Stimulated activated CD8-positive, alpha-beta memory T cell treated with anti-CD3 and anti-CD28 coated beads, Interleukin-12 subunit alpha, Interleukin-12 subunit beta, amount 100 ng/mL, for 24 hours (primary cell): ENCODE measurements around the gene CABP7.

Experiments
- DNase-seq: peaks from one replicate; pipeline ENCODE4 v3.0.0-alpha.2; 2020; ENCODE audit errors: extremely low read depth

CABP7 gene

DNA sequence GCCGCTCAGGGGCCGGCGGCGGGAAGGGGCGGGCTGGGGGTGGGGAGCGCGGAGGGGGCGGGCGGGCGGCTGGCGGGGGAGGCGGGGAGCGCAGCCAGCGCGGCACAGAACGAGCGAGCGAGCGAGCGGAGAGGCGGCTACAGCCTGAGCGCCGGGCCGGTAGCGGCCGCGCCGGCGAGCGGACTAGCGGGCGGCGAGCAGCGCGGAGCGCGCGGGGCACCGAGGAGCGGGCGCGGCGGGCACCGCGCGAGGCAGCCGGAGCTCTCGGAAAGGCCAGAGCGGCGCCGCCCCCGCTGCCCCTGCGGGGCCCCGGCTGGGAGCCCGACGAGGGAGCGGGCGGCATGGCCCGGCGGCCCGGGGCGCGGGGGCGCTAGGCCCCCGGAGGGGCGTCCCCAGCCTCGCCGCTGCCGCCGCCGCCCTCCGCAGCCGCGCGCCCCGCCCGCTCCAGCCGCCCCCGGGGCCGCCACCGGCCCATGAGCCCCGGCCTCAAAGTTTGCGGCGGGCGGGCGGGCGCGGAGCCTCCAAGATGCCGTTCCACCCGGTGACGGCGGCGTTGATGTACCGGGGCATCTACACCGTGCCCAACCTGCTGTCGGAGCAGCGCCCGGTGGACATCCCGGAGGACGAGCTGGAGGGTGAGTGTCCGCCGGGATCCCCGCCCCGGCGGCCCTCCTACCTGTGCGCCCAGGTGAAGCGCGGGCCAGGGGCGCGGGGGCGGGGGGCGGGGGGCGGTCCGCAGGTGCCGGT is at the start of gene CABP7:
Gene CABP7, plus strand, starts transcription at position 105 of the 747 bp plus-strand sequence. Its CDS starts 422 bp downstream, at position 527.
- no peak for DNase-seq

DNA sequence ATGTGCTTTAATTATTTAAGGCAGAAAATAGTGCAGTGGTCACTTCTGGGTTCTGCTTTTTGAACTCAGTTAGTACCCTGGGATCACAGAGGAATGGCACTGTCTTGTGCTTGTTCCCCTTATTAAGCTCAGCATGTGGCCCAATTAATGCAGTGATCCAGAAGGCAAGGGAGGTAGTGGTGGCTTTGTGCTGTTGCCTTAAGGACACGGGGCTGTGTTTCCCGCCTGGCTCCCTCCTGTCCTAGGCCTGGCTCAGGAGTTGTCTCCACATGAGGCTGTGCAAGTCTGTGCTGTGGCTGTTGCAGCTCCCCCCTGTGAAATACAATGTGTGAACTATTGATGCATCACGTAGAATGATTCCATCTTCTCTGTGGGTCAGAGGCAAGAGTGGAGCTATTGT is 49.2 kb upstream of the CABP7 start:
- DNase-seq: no peak

DNA sequence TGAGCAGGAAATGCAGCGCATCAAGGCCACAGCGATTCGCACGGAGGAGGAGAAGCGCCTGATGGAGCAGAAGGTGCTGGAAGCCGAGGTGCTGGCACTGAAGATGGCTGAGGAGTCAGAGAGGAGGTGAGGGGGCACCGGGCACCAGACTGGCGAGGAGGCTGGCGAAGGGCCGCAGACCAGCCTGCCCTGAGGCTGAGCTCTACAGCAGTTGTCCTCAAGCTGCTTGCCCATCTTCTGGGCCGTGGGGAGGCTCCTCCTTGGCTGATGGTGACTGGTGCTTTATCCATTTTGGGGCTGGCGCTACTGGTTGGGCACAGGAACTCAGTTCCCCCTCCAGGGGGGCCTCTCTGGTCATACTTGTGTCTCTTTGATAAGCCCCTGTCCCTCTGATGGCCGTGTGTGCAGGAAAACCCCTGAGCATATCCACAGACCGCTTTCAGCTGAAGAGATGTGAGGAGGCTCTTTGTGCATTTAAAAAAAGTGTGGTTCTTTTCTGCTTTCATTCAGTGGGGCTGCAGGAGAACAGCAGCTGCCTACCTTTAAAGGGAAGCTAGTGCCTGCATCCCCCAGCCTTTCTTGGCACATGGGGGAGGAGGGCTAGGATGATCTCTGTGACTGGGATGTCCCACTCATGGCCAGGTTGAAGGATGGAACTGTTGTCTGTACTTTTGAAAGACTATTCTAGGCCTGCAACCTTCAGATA is 46.3 kb upstream of the CABP7 start:
- no peak for DNase-seq

DNA sequence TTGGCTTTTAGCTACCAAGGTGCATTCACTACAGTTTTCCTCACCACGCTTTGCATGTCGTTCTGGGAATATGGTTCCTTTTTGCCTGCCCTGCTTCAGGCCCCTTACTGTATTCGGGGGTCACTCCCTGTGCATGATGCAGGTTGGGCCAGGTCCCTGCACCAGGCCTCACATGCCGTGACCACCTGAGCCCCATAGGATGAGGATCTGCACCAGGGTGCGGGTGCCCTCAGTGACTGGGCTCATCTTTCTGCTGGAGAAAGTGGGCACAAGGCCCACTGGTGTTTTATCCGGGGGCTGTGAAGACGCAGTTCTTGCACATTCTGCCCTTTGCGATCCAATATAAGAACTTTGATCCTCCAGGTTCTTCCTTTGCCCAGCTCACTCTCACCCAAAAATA is 45.7 kb upstream of the CABP7 start:
- no peak for DNase-seq

DNA sequence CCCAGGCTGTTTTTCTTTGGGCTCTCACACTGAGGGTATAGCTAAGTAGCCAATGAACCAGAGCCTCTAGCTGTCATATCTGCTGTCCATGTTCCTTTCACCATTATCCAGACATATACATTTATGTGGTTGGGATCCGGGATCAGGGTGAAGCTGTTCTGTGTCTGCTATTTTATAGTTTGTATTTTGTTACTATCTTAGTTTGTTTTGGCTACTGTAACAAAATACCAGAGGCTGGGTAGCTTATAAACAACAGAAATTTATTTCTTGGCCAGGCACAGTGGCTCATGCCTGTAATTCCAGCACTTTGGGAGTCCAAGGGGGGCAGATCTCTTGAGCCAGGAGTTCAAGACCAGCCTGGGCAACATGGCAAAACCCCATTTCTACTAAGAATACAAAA is 40.5 kb upstream of the CABP7 start:
- DNase-seq: no peak

DNA sequence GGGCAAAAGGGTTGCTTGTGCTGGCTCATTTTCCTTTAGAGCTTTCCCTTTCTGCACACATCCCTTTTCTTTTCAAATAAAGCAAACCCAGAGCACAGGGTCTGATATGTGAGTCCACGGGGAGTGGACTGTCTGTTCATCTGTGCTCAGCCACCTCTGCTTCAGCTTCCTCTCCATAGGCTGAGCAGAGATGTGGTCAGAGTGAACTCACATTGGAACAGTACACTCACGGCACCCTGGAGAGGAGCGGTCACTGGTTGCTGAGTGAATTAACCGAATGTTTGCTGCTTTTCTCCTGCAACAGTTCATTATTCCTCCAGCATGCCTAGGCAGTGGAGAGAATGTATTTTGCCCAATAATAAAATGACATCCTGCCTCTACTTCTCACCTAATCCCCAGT is 36.3 kb upstream of the CABP7 start:
- DNase-seq: no peak

DNA sequence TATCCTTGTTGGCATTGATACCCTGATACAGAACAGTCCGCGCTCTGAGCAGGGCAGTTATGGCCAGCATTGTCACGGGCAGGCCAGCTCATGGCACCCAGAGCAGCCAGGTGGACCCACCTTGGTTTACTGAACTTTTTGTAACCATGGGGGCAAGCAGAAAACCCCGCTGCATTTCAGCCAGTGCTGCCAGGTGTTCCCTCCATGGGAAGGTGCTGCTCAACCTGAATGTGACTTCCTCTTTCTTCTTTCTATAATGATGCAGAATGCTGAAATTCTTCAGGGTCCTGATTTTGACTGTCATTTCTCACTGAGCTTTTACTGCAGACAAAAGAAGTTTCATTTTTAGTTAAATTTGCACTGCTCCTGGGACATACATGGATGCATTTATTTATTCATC is 35.6 kb upstream of the CABP7 start:
- no peak for DNase-seq

DNA sequence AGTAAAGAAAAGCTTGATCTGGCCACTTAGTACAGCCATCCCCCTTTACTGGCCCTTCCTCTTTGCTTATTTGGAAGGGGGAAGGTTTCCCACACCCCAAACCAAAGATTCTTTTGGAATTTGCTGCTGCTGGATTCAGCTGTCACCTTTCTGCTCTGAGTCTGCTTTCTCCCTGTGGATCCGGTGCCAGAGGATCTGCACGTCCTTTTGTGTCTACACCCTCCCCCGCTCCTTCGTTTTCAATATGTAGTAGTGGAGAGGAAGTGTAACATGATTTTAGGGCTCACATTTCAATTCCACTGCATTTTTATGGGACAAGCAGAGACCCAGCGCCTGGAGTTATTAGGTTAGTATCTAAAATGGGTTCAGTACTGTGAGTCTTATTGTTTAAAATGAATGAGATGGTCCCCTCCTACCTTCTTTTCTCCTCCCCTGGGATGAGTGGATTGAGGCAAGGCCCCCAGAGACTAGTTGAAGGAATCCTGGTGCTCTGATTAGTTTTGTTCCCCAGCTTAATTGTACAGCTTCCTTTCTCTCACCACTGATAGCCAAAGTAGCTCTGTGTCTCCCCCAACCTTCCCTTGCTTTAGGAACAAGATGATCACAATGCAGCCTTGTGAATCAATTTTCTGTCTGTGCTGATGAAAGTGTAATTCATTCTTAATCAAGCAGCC is 30.5 kb upstream of the CABP7 start:
- DNase-seq: no peak

DNA sequence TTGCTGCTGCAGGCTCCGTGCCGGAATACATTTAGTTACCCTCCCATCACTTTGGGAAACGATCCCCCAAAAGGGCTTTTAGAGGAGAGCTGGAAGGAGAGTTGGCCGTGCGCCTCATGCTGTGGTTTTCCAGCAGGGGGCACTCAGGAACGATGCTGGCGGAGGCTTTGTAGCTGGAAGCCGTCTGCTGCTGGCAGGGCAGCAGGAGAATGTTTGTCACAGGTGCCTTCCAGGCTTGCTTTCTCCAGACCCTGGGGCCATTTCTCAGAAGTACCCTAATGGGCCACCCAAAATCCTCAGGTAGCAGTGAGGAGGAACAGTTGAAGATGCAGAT is 30.0 kb upstream of the CABP7 start:
- no peak for DNase-seq

DNA sequence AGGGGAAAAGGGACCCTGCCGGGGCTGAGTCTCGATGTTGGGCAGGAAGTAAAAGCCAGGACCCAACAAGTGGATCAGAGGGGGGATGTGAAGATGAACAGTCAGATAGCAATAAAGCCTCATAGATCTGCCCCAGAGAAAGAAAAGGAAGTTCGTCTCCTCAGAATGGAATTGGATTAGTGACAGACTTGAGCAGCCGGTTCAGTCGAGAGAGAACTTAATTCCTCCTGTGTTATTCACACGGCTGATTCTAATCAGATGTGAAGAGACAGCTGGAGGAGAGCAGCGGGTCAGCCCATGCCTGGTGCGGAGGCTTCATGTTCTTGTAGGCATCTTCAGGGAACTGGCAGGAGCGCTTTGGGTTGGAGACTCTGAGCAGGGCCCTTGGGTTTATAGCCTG is 29.3 kb upstream of the CABP7 start:
- no peak for DNase-seq

DNA sequence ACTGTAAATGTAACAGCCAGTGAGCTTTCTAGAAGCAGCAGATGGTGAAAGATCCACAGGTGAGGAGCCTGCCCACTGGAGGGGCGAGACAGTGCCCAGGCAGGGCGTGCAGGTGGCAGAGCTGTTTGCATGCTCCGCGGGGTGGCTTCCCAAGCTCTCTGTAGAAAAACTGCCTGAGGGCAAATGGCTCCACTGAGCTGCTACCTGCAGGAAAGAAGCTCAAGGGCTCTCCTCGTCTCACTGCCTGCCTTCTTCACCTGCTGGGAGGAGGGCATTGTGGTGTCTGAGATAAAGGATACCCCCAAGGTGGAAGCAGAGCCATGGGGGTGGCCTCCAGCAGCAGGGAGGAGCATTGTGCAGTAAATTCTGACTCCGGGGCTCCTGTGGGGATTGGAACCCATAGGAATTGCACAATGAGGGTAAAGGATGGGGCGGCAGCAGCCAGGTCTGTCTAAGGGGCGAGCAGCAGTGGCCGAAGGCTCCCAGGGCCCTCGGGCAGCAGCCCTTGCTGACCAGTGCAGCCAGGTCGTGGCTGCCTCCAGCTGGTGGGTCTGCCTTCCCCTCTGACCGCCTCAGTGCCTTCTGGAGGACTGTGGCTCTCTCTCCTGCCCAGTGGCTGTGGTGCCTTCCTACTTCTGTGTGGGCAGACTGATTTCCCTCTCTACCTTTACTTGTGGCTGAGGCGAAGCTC is 28.0 kb upstream of the CABP7 start:
- no peak for DNase-seq

DNA sequence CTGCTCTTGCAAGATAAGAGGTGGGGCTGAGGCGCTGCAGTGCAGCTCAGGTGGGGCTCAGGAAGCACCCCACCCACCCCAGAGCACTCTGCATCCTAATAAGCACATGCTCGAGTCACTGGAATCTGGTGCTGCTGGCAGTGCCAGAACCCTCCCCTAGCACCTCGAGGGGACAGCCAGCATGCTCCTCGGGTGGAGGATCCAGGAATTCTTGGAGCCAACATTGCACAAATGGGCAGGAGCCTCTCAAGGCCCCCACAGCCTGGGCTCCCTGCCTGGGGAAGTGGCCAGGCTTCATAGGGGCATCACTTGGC is 27.5 kb upstream of the CABP7 start:
- no peak for DNase-seq

DNA sequence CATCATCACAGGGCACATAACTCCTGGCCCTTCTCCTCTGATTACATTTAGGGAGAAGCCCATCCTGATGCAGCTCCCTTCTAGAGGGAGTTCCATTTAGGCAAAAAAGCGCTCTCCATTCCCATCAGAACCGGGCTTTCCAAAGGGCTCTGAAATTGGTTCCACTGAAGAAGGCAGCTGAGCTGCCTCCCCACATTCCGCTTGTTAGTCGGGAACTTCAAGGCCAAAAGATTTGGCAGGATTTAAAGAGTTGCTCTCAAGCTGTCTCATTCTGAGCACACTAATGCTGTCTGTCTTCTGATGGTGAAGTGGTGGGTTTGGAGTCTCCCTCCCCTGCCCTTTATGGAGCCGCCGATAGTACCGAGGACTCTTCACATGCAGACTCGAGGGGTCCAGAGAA is 26.6 kb upstream of the CABP7 start:
- no peak for DNase-seq

DNA sequence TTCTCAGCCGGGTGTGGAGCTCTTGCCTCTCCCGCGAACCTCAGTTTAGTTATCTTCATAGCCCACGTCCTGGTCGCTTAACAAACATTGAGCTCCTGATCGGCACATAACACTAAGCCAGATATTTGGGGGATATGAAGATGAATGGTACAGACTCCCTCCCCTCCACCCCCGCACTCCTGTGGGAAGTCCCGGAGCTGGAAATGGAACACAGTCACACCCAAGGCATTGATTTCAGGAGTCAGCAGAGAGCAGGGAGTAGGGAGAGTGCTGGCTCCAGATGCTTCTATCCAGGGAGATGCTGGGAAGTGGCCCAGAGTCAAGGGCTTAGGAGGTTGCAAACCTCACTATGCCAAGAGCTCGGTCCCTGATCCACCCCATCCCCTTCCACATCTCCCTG is 26.1 kb upstream of the CABP7 start:
- no peak for DNase-seq

DNA sequence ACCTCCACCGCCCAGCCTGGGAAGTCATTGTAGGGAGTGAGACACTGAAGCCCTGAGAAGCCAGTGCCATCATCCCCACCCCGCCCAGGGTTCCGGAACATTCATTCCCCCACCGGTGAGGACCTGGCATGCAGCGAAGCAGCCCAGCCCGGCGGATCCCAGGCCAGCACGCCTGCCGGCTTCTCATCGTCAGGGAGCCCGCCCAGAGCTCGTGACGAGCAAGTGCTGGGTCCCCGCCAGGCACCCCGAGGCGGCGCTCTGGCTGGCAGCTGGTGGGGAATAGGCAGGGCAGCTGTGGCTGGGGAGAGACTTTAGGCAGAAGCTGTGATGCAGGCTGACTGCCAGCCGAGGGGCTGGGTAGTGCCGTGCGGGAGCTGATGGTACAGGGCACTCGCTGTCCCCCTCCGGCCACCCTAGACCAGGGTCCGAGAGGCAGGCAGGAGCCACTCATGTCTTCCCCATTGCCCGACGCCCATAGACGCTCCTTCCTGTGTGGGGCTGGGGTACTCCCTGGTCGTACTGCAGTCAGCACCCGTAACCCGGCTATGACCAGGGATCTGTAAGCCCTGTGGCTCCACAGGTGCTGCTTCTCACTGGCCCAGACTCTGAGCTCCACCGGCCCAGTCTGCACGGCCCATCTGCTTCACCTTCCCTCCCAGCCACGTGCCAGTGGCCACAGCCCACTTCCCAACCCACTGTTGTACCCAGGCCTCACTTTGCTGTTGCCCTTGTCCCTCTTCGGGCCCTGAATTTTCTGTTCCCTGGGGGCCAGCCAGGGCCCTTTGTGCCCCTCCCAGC is 24.5 kb upstream of the CABP7 start:
- DNase-seq: no peak

DNA sequence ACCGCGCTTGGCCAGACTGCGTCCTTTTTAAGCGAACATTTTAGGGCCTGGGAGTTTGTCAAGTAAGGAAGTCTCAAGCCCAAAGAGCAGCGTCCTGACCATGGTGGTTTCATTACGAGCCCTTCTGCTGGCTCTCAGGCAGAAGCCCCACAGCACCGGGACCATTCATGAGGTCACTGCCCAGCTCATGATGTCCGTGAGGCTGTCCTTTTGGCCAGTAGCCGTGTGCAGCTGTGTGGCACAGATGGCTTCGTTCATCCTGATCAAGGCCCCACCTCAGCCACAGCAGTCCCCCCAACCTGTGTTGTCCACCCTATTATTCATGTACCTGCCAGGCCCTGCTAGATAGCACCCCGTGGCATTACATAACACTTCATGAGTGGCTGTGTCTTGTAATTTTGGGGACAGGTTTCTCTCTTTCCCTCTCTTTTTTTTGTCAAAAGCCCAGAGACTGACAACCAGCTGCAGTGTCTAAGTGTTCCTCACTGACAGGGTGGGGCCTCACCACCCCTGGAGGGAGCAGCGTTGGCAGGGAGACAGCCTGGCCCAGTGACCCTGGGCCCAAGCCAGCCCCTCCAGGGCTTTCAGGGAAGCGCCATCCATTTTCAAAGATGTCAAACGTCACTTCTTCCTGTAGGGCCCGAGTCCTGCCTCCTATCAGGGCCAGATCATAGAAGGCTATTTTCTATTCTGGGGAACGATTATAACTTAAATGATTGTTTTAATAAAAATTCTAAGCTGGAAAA is 21.8 kb upstream of the CABP7 start:
- DNase-seq: no peak

DNA sequence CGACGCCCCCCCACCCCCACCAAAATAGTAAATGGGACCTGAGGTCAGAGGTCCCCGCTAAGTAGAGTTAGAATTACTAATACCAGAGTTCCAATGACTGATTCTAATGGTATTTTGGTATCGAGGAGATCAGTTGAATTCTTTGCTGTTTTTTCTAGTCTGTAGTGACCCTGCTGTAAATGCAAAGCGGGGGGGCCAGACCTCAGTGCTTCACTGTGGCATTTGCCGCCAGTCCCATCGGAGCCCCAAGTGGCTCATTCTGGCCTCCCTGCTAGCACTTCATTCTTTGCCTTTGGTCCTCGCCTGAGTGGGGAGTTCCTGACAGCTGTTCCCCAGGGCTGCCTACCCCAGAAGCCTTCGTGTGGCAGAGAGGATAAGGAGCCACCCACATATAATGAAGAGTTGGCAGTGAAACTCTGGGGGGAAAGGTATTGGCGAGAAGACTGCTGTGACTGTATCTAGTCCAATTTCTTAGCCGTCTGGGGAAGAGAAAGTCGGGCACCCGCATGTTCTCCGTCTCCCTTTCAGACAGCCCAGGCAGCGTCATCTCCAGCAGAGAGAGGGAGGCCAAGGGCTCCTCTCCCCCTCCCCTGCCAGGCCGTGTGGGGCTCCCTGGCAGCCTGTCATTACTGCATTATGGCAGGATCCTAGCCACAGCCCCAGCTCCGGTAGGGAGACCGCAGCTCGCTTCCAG is 19.4 kb upstream of the CABP7 start:
- no peak for DNase-seq

DNA sequence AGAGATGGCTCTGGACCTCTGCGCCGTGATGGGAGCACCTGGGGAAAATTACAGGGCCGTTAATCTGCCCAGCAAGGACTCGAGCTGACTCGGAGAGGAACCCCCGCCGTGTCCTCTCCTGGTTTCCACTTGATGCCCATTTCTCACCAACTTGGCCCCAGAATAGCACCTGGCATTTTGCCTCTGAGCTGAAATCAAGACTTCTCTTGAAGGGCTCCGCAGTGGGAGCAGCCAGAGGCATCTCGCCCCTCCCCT is 19.0 kb upstream of the CABP7 start:
- no peak for DNase-seq

DNA sequence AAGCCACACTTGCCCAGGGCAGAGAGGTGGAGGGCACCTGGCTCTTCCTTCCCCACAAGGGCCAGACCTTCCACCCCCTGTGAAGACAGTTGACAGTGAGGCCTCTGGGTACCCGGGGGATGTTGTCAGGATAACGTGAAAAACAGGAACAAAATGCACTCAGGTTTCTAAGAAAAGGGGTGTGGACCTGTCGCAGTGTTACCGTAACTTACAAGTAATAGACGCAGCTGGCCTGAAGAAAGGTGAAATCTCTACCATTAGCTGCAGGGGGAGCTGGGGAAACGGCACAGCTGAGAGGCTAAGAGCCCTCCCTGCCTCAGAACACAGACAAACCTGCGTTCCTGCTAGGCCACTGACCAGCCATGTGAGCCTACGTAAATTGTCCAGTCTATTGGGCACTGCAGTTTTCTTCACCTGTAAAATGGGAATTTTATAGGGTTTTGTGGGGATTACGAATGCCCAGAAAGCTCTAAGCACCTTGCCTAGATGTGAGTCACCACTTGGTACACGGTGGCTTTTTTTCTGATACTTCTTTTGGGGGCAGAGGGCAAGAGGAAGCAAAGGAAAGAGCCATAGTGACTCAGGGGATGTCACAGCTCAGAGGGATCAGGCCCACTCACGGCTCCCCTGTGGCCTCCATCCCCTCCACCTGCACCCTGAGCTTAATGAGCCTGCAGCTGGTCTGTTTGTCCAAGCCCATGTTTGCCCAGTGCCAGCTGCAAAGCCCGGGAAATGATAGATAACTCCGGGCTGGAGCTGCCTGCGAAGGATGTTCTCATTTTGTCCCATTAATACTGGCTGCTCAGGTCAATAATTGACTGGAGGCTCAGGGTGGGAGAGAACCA is 18.4 kb upstream of the CABP7 start:
- DNase-seq: no peak
